Anterior cingulate cortex (tissue), 58 donors: Measurements from ENCODE around the gene ERRFI1.
A peak's percentile ranks its signal among the peaks of the same experiment; 100 is the strongest.
"Not testable (repeated sequence)": the region's sequence is repeated elsewhere in the genome, so short reads cannot be mapped to it uniquely, and the experiment has no call there.

Experiments
- DNase-seq, 58 donors: peaks; one replicate each; lab custom pipeline; 2025; lab: John Stamatoyannopoulos, UW

Gene ERRFI1

GRCh38 chr1:7983086-7983778 lies 42.9 kb downstream of the ERRFI1 start:
- no peak for DNase-seq

GRCh38 chr1:7980984-7981383 lies 45.1 kb downstream of the ERRFI1 start:
- no peak for DNase-seq

- peak in 46 of 58 donors; percentile 2 to 60 (median 29) for DNase-seq
Measured at GRCh38 chr1:7975212-7975865, 50.8 kb downstream of the ERRFI1 start.

GRCh38 chr1:7973086-7973485 lies 53.0 kb downstream of the ERRFI1 start:
- no peak for DNase-seq

- DNase-seq: no peak
Measured at GRCh38 chr1:7972285-7972684, 53.8 kb downstream of the ERRFI1 start.

- DNase-seq: no peak
Measured at GRCh38 chr1:7971024-7971423, 55.1 kb downstream of the ERRFI1 start.

- DNase-seq: no peak
Measured at GRCh38 chr1:7970246-7970645, 55.9 kb downstream of the ERRFI1 start.

GRCh38 chr1:7967651-7968050 lies 58.5 kb downstream of the ERRFI1 start:
- DNase-seq: no peak

- no peak for DNase-seq
Measured at GRCh38 chr1:7967196-7967595, 58.9 kb downstream of the ERRFI1 start.

- DNase-seq: no peak
Measured at GRCh38 chr1:7964476-7964875, 61.6 kb downstream of the ERRFI1 start.

GRCh38 chr1:7963841-7964240 lies 62.3 kb downstream of the ERRFI1 start:
- not testable (repeated sequence) for DNase-seq

GRCh38 chr1:7963378-7963730 lies 62.8 kb downstream of the ERRFI1 start:
- DNase-seq: not testable (repeated sequence)

- no peak for DNase-seq
Measured at GRCh38 chr1:7962636-7963377, 63.3 kb downstream of the ERRFI1 start.

- no peak for DNase-seq
Measured at GRCh38 chr1:7962014-7962335, 64.1 kb downstream of the ERRFI1 start.
